ENCODE results near the gene RNPEPL1.

Gene RNPEPL1

GRCh38 chr2:240581811-240582210 is 13.5 kb downstream of the RNPEPL1 start:
- Histone ChIP-seq H3K4me3 (replicated peaks; ENCODE audit: insufficient read depth, low read length) (no peak overlapping the region), H3K27me3 (ENCODE audit: insufficient read depth, poor library complexity, severe bottlenecking) (no peaks in the 10 kb centered on the region), H3K27ac (replicated peaks) (no peak overlapping the region)
- TF ChIP-seq SPI1 (IDR thresholded peaks at IDR 0.05; ENCODE audit: borderline replicate concordance, low read depth) (no peak), POLR2AphosphoS5 (IDR thresholded peaks at IDR 0.05; ENCODE audit: low read depth) (no peak), REST (IDR thresholded peaks at IDR 0.05; ENCODE audit: insufficient replicate concordance, low read depth) (no peak), GABPA (IDR thresholded peaks at IDR 0.05; ENCODE audit: low read depth) (no peak), CTCF (IDR thresholded peaks at IDR 0.05; ENCODE audit: insufficient read depth, low read length) (no peak)
- DNase-seq (ENCODE audit: low read depth in 1 of 2, low spot score in 1 of 2): no peak

GRCh38 chr2:240582781-240583180 is 14.5 kb downstream of the RNPEPL1 start:
- Histone ChIP-seq H3K27me3 (ENCODE audit: insufficient read depth, poor library complexity, severe bottlenecking) (no peaks in the 10 kb centered on the region), H3K4me3 (replicated peaks; ENCODE audit: insufficient read depth, low read length) (no peak overlapping the region), H3K27ac (replicated peaks) (no peak overlapping the region)
- TF ChIP-seq SPI1 (IDR thresholded peaks at IDR 0.05; ENCODE audit: borderline replicate concordance, low read depth) (no peak), GABPA (IDR thresholded peaks at IDR 0.05; ENCODE audit: low read depth) (no peak), CTCF (IDR thresholded peaks at IDR 0.05; ENCODE audit: insufficient read depth, low read length) (no peak), POLR2AphosphoS5 (IDR thresholded peaks at IDR 0.05; ENCODE audit: low read depth) (no peak), REST (IDR thresholded peaks at IDR 0.05; ENCODE audit: insufficient replicate concordance, low read depth) (no peak)
- DNase-seq (ENCODE audit: low read depth in 1 of 2, low spot score in 1 of 2): no peak

GRCh38 chr2:240583774-240584173 is 15.5 kb downstream of the RNPEPL1 start:
- no peak overlapping the region for H3K4me3 ChIP-seq (replicated peaks; ENCODE audit: insufficient read depth, low read length)
- no peak for TF ChIP-seq GABPA (IDR thresholded peaks at IDR 0.05; ENCODE audit: low read depth)
- TF ChIP-seq SPI1 (IDR thresholded peaks at IDR 0.05; ENCODE audit: borderline replicate concordance, low read depth): no peak
- no peak for TF ChIP-seq POLR2AphosphoS5 (IDR thresholded peaks at IDR 0.05; ENCODE audit: low read depth)
- no peak for TF ChIP-seq REST (IDR thresholded peaks at IDR 0.05; ENCODE audit: insufficient replicate concordance, low read depth)
- no peak for TF ChIP-seq CTCF (IDR thresholded peaks at IDR 0.05; ENCODE audit: insufficient read depth, low read length)
- no peaks in the 10 kb centered on the region for H3K27me3 ChIP-seq (ENCODE audit: insufficient read depth, poor library complexity, severe bottlenecking)
- peak overlapping the region; percentile 43 for H3K27ac ChIP-seq (replicated peaks)
- DNase-seq (ENCODE audit: low read depth in 1 of 2, low spot score in 1 of 2): no peak

Data from HL-60 (cell line).